Stromal cell of bone marrow (primary cell): Measurements from ENCODE around the gene TTLL11.

Experiments used
- DNase-seq: peaks from one replicate; pipeline ENCODE4 v3.0.0-alpha.2; 2012; ENCODE audit warnings: low read depth

The TTLL11 gene

DNA sequence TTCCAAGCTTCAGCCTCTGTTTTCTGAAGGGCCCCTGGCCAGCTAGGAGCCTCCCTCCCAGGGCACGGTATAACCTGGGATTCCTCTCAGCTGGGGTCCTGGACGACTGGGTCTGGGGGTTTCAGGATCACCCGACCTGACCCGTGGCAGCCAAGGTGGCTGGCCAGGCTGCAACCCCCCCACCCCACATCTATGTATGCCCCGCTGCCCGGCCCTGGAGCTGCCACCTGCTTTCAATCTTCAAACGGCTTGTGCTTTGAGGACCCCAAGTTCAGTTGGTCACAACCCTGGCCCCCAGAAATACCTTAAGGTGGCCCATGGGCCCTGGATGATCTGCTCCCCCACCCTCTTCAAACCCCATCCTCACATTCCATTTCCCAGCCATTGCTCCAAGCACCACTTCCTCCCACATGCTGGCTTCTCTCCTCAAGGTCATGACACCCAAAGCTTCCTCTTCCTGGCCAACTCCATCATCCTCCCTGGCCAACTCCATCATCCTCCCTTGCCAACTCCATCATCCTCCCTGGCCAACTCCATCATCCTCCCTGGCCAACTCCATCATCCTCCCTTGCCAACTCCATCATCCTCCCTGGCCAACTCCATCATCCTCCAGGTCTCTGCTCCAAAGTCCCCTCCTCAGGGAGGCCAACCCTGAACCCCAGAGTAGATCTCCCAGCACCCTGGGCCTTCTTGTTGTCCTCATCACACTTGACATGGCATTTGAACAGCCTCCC, 17.2 kb upstream of the TTLL11 start:
- DNase-seq, result no peak

DNA sequence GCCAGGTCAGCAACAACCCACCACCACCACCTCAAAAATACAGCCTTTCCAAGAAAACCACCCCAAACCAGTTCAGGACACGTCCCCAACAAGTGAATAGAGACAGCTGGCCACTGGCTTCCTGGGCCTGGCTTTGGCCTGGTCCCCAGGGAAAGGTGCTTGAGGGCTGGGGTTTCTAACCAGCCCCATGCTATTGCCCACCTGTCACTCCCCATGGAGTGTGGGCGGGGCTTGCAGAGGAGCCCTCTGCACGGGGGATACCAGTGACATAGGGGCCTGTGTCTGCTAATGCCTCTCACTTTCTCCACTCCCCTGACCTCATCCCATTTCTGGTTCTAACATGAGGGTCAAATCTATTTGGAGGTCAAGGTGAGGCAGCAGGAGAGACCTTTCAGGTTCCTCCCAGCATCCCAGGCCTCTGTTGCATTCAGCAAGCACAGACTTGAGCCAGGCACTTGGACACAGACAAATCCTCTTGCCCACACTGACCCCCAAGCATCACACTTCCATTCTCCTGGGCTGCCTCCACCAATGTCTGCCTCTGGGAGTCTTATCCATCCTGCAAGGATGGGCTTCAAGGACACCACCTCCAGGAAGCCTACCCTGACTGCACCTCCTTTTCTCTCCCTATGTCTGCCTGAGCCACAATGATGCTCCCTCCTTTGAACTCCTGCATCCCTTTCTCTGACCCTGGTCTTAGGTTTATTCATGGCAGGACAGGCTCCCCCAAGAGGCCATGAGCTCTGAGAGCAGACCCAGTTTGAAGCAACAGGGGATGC, 16.1 kb upstream of the TTLL11 start:
- no peak for DNase-seq

DNA sequence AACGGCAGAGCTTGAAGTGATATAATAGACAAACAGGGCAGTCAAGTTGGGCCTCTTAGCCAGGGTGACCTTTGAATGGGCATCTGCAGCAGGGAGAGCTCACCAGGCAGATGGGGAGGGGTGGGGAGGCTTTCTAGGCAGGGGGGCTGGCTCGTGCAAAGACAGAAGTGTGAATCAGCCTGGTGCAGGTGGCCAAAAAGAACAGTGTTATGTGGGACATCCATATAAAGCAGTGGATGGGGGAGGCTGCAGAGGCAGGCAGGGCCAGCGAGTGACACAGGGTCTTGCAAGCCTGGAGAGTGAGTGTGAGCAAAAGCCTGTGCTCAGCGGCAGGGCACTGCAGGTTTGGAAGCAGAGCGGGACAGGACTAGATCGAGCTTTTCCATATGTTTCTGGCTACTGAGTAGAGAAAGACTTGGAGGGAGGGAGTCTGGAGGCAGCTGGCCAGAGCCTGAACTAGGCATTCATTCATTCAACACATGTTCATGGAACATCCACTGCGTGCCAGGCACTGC, 14.2 kb upstream of the TTLL11 start:
- DNase-seq, result no peak

DNA sequence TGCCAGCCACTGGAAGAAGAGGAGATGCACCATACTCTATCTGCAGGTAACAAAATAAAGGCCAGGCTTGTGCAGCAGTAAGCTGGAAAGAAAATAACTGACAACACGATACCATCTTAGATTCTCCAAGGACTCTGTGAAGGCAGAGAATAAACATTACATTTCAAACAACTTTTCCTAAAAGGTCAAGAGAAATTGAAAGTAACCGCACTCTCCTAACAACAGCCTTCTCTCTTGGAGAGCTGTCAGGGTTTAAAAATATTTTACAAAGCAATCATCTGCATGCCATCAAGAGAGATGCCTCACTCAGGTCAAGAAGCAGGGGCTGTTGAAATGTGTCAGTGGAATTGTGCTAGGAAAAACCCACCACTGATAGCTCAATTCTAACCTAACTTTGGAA, 13.5 kb upstream of the TTLL11 start:
- no peak for DNase-seq

DNA sequence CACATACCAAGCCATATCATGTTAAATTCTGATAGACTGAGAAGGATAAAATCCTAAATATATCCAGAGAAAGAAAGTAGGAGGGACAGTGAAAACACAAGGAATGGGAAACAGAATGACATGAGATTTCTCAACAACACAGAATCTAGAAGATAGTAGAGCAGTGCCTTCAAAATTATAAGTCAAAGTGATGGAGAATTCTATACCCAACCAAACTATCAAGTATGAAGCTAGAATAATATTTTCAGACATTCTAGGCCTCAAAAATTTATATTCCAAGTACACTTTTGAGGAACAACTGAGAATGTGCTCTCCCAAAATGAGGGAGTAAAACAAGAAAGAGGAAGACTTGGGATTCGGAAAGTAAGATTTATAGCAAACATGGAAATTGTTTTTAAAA, 10.9 kb upstream of the TTLL11 start:
- DNase-seq, result no peak

DNA sequence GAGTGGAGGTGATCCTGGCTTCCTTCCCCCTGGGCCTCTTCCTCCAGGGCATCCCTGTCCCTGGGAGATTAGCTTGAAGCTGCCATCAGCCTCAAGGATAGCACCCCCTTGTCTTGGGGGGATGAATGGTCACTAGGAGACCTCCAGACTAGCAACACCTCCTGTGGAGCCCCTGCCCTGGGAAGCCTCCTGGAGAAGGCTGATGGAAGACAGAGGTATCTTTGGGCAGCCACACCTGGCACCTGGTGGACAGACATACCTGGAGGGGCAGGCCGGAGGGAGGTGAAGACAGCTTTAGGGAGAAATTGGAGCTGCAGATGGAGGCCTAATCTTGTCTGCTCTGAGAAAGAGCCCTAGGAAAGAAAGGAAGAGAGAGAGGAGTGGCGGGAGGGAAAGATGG, 9.0 kb upstream of the TTLL11 start:
- DNase-seq, result no peak

DNA sequence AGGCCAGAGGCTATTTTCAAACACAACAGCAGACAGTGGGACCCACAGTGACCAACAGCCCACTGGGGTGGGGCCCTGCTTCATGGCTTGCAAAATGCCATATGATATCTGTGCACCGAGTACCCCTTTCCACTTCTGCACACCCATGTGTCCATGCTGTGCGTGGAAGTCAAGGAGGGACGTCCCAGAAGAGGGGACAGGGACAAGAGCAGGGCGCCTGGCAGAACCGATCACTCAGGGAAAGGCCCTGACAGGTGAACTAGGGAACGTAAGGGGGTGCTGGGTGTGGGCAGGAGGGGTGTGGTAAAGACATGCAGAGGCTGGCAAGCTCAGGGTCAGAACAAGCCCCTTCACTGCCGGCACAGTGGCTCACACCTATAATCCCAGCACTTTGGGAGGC, 7.6 kb upstream of the TTLL11 start:
- no peak for DNase-seq

DNA sequence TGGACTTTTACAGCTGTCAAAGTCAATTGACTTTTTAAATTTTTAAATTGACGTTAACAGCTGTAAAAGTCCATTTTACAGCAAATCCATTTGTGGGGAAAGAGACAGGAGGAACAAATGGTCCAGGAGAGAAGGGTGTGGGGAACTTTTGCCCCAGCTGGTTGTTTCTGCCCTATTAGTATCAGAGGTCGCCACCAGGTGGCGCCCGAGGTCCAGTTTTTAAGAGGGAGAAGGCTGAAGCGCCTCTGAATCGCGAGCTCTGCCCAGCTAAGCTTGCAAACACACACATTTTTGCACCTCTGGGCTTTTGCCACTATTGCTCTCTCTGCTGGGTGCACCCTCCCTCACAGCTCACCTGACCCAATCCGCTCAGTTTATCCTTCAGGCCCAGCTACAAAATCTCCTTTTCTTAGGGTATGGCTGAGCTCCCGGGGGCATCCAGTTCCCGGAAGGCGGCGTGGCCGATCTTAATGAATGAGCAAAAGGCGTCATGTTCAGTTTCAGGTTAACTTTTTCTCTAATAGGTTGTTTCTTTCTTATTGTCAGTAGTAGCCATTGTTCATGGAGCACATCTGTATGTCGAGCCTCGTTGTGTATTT, 6.3 kb upstream of the TTLL11 start:
- no peak for DNase-seq

DNA sequence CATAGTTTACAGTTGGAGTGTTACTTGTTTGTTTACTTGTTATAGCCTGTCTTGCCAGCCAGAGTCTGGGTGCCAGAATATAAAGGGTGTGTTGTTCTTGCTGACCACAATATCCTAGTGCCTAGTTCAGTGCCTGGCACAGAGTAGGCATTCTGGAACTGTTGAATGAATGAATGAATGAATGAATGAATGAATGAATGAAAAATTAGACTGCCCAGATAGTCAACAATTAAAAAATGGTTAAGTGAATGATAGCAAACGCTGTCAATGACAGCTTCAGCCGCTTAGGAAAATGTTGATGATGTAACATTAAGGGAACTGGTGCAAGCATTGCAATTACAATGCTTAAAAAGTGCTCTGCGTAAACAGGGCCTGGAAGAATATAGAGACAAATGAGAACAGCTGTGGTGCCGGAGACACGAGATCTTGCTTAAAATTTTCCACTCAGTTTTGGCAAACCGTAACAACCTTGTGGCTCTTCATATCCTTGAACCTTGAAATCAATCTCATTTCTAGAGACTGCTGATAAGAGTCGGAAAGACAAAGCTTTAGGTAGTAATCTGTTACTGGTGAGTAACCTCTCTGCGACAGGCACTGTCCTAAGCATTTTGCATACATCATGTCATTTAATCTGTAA, 4.7 kb upstream of the TTLL11 start:
- DNase-seq, result no peak

DNA sequence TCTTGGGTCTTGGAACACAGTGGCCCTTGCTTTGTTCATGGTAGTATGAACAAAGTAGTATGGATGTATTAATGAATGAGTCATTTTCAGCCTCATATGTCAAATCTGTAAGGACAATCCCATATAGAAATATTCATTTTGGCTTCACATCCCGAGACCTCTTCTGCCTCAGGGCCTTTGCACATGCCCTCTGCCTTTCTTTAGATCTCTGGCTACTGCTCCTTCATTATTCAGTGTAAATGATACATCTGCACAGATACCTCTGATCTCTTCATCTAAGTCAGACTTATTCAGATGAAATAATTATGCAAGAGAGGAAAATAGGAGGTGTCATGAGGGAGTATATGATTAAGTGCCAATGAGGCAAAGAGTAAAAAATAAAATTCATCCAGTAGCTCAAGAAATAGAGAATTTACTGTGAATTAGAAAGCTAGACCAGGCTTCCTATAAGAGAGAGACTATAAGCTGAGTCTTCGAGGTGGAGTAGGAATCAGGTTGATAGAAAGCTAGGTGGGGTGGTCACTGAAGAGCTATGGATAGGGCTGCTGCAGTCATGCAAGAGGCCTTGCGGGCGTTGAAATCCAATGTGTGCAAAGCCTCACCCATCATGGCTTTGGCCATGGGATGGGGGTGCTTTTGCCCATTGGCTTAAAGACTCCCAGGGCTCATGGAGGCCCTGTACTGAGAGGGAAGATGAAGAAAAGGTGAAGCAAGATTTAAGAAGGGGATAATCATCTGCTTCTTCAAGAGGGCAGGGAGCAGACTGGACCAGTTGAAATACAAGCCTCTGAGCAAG, 3.7 kb upstream of the TTLL11 start:
- no peak for DNase-seq

DNA sequence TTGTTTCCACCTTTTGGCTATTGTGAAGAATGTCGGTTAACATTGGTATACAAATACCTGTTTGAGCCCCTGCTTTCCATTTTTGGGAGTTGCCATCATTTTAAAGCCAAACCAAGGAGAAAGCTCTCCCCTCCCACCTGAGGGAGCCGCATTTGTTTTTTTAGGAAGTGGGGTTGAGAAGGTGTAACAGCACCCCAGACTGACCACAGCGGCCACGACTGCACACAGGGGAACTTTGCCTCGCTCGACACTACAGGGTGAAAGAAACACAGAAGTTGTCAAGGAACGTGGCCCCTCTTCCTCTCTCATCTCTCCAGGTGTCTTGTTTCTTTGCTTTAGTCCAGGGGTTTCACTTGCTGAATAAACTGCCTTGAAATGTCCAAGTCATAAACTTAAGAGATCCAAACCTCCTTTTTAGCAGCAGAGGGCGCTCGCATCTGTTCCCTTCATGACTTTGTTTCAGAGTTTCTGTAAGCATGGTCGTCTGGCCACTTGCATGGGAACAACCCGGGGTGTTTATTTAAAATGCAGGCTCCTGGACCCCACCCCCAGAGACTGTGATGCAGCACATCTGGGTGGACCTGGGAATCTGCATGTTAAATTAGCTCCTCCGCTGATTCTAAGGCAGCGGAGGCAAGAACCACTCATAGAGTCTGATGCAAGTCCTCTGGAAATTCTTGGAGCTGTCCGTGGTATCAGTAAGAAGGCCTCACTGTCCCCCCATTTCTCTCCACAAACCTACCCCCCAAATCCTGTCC, 2.1 kb upstream of the TTLL11 start:
- DNase-seq, result no peak

DNA sequence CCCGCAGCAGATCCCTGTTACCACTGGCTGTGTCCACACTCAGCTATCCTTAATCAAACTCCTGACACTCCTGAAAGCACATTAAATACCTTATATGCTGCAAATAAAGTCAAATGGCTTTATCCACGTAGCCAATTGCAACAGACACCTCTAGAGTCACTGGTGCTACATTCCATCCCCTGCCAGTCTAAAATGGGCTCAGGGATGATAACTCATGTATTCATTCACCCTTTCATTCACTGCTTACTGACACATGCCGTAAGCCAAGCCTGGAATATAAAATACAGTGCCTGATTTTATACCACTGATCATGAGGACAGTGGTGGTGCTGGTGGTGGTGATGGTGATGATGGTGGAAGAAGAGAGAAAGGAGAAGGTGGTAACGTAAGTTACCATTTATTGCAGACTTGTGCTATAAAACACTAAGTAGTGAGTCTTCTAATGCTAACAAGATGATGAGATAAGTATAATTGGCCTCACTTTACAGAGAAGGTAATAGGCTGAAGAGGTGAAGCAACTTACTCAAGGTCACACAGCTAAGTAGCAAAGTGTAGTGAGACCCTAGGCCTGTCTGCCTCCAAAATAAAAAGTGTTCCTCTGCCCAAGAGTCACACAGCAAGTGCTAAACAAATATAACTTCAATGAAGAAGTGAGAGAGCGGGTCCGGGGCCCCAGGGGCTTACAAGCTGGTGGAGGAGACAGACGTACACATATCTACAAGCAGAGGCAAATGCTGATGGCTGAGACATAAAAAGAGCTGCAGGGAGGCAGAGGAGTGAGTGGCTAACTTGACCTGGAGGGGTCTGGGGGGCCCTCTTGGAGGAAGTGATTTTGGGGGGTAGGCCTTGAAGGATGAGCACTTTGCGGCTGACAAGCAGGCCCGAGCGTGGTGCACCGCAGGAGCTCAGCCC, 1.2 kb downstream of the TTLL11 start:
- DNase-seq, result no peak

DNA sequence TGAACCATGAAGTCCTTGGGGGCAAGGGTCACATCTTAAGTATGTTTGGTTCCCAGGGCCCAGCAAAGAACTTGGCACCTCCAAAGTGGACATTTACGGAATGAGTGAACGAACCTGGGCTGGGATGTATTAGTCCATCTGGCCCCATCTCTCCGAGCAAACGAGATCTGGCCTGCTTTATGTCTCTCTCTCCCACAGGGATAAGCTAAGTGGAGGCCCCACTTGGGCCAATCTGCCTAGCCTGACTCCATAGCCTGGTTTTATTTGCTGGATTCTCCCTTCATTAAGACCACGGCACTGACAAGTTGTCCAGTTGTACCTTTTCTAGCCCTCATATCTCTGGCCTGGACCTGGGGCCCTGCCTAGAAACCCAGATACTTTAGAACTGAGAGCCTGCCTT, 2.1 kb downstream of the TTLL11 start:
- DNase-seq, result no peak

DNA sequence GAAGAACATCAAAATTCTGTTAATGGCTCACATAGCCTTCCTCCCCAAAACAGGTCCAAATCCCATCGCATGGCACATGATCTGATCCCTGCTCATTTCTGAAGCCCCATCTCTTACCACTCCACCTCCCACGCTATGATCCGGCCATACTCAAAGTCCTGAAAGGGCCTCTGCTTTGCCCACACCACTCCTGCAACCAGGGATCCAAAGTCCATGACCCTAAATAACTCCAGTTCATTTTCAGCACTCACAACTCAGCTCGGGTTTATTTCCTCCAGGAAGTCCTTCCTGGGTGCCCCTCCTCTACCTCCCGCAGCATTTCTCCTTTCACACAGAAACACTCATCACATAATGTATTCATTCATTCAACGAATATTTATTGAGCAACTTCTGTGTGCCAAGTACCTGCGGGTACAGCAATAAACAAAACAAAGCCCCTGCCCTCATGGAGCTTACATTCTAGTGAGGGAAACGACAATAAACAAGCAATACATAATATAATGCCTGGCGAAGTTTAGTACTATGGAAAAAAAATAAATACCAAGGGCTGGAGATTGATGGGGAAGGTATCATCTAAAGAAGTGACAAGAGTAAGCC, 2.7 kb downstream of the TTLL11 start:
- DNase-seq, result no peak

DNA sequence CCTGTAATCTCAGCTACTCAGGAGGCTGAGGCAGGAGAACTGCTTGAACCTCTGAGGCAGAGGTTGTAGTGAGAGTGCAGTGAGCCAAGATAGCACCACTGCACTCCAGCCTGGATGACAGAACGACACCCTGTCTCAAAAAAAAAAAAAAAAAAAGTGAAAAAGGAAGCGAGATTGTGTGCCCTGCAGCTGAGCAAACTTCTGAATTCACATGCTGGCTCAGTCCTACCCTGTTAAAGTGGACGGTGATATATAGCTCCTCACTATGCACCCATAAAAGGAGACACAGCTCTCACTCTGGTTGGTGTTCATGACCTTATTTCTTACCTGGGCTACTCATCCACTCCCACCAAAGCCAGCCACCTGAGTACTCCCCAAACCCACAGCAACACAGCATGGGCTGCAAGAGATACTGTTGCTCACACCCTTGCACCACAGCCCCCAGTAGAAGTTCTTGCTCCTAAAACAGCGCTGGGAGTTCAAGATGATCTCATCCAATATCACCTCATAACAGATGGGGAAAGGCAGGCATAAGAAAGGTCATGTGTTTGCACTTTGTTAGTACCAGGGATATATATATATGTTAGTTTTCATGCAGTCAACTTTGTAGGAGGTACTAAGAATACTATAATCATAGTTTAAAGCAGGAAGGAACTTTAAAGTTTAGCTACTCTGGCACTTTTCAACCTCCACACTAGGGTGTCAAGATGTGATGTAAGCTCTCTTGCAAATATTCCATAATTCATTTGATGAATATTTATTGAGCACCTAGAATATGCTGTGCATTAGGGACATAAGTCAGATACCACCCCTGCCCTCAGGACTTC, 4.0 kb downstream of the TTLL11 start:
- DNase-seq, result no peak

DNA sequence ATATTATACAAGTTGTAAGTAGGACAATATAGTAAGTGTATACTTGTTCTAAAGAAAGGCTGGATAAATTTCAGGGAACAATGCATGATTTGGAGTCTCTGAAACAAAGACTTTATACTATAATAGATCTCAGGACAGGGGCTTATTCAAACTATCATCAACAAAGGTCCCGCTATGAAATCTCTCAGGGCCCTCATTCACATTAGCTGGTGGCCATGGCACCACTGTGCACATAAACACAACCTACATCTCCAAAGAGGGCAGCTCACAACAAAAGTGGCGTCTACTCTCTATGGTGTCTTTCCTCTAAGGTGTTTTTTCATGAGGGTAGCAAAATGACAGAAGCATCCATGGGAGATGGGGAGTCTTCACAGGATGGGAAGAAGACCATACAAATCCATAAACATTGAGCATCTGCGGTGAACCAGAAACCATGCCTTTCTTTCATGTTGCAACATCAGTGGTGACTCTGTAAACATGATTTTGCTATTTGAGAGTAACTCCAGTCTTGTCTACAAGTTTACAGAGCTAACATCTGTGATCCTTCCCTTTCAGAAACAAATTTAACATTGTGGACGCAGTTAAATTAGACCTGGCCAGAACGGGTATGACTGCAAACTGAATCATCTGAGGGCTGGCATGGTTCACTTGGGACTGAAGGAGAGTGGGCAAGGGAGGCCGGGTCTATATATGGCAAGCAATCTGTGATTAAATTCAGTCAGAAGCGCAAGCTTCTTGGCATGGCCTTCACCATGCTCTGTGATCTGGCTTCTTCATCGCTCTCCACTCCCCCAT, 5.5 kb downstream of the TTLL11 start:
- DNase-seq, result peak; percentile 33

DNA sequence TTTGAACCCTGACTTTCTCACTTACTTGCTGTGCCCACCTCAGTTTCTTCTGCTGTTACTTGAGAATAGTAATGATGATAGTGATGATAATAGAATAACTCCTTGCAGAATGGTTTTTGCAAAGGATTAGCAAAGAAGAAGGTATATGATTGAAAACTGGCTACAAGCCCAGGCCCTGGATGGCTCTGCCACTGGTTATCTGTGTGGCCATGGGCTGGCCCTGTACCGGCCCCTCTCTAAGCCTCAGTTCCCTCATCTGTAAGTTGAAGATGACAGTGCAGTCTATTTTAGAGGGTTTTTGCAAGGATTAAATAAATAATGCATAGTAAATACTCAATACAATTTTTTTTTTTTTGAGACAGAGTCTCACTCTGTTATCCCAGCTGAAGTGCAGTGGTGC, 6.2 kb downstream of the TTLL11 start:
- DNase-seq, result no peak

DNA sequence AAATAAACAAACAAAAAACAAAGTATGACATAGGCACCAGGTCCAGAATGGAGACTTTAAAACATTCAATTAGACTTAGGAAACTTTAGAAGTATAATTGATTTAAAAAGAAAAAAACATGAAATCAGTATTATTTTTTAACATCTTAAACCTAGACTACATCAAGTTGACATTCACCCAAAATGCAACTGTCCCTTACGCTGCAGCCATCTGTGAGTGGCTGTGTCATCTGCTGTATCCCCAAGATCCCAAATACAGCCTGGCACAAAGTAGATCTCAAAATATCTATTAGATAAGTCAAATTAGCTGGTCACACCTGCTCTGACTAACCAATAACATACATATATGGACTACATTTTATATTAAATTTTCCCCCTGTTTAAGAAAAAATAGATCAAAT, 7.8 kb downstream of the TTLL11 start:
- no peak for DNase-seq
